K562 (cell line): Measurements from ENCODE around the gene ABCF2. TPM values are rescaled to one million over a fixed set of nuclear protein-coding genes. Genes with fewer than 3 reads are reported as not detected.

Source experiments
- CBFA2T3 ChIP-seq: fragments of 450-650 bp; IDR thresholded peaks from 2 replicates; pipeline ENCODE4 v1.6.1; 2017
- HBP1 ChIP-seq: fragments of 450-650 bp; formaldehyde crosslinking; IDR thresholded peaks from 2 replicates; pipeline ENCODE4 v1.4.0; 2022; ENCODE audit warnings: missing genetic modification characterization
- KAT2B ChIP-seq: IDR thresholded peaks from one replicate; pipeline ENCODE4 v1.6.1; 2012; ENCODE audit warnings: low read depth, mild to moderate bottlenecking, control low read depth, inconsistent platforms, low read length, moderate library complexity
- NKRF ChIP-seq: fragments of 450-650 bp; IDR thresholded peaks from 2 replicates; pipeline ENCODE4 v1.6.1; 2016; ENCODE audit warnings: borderline replicate concordance
- POU5F1 ChIP-seq: fragments of 150-350 bp; IDR thresholded peaks from 2 replicates; pipeline ENCODE4 v1.6.1; 2014; ENCODE audit warnings: borderline replicate concordance, low read length, low read depth, mild to moderate bottlenecking; ENCODE audit not compliant: partially characterized antibody
- SP1 ChIP-seq: sonication (generic); formaldehyde crosslinking; IDR thresholded peaks from 2 replicates; pipeline ENCODE4 v1.8.1; 2022; ENCODE audit warnings: mild to moderate bottlenecking, missing genetic modification reagents
- SRSF7 ChIP-seq: fragments of 200-400 bp; formaldehyde crosslinking; optimal IDR thresholded peaks from 2 replicates; pipeline ENCODE3; 2017; ENCODE audit warnings: mild to moderate bottlenecking, low read depth, low read length
- ZFP30 ChIP-seq: fragments of 250-450 bp; sonication (Bioruptor Pico); IDR thresholded peaks from 2 replicates; pipeline ENCODE4 v1.8.0; 2022; ENCODE audit warnings: moderate library complexity, mild to moderate bottlenecking, inconsistent platforms, borderline replicate concordance
- ZNF280B ChIP-seq: fragments of 250-450 bp; sonication (Bioruptor Pico); IDR thresholded peaks from 2 replicates; pipeline ENCODE4 v1.5.1; 2021; ENCODE audit warnings: mild to moderate bottlenecking
- ZNF318 ChIP-seq, 2 experiments: fragments of 450-650 bp; IDR thresholded peaks; 2 replicates each; pipeline ENCODE4 v1.6.1; 2016; ENCODE audit warnings: mild to moderate bottlenecking in 2 of 2, borderline replicate concordance in 1 of 2, low read depth in 1 of 2, moderate library complexity in 1 of 2
- polyA plus RNA-seq, 8 experiments: library from polyadenylated mRNA; depleted of rRNA in 4 of 8; stranded (reverse) in 5 of 8; unstranded in 3 of 8; fragments of >200 nt; fragmentation: Nextera tagmentation in 2 of 8; fragmentation: Illumina TruSeq in 1 of 8; extraction: Ambion mirVana in 2 of 8; extraction: Trizol in 1 of 8; gene quantifications; 2 replicates each; pipeline versions ENCODE4 v1.2.1 to v1.2.3, GENCODE V29; 2011 to 2014; ENCODE audit warnings: inconsistent platforms in 1 of 8, missing spikeins in 1 of 8
- total RNA-seq, 7 experiments: library from RNA; depleted of rRNA in 6 of 7; stranded (reverse); fragments of >200 nt in 6 of 7; fragmentation: Illumina TruSeq in 2 of 7; extraction: Trizol in 2 of 7; gene quantifications; 2 replicates each; pipeline versions ENCODE4 v1.2.1 to v1.2.3, GENCODE V29; 2011 to 2021; ENCODE audit warnings: low replicate concordance in 1 of 7

ABCF2 gene
- total and polyA plus RNA-seq, 9 of the 15 experiments (the other 6 are each of a cell fraction or from before 2014, with no cell fraction given), result 62.1 to 224 (median 113) TPM

- no peak for TF ChIP-seq ZNF318 (IDR thresholded peaks at IDR 0.05; ENCODE audit: borderline replicate concordance in 1 of 2, low read depth in 1 of 2)
- peak; percentile 67 for TF ChIP-seq NKRF
- TF ChIP-seq CBFA2T3, result no peak
- no peak for TF ChIP-seq ZFP30 (CRISPR knock-in tag)
- TF ChIP-seq HBP1 (CRISPR knock-in tag), result peak; percentile 56; the same call in 1 of the 2 replicates
- peak; percentile 31 for TF ChIP-seq SRSF7
- no peak for TF ChIP-seq ZNF280B (CRISPR knock-in tag)
- no peak for TF ChIP-seq KAT2B
- no peak for TF ChIP-seq SP1 (CRISPR knock-in tag)
- no peak for TF ChIP-seq POU5F1
Measured at GRCh38 chr7:151168003-151168786, 58.8 kb downstream of the ABCF2 start (continued).
